CD8-positive, alpha-beta memory T cell (primary cell): ENCODE results near the gene PML. TPM values are rescaled to one million over a fixed set of nuclear protein-coding genes. Genes with fewer than 3 reads are reported as not detected.

Source experiments
- CTCF ChIA-PET: fragments of 350-600 bp; sonication (Branson Sonifier 250); formaldehyde crosslinking; loops from one replicate; lab custom pipeline; 2021; ENCODE audit warnings: antibody characterized with exemption; lab: Charles Lee
- POLR2A ChIA-PET: fragments of 350-600 bp; sonication (Branson Sonifier 250); formaldehyde crosslinking; loops from one replicate; lab custom pipeline; 2021; ENCODE audit warnings: antibody characterized with exemption; lab: Charles Lee
- DNase-seq, 5 donors: peaks; one replicate each; pipeline versions ENCODE4 v3.0.0 to v3.0.0-alpha.2; 2020 to 2022; ENCODE audit warnings: mixed read lengths in 1 of 5
- H3K27ac ChIP-seq: one replicate; pipeline ENCODE4 v1.7.0; 2013; ENCODE audit warnings: low read depth, mild to moderate bottlenecking, low read length, moderate library complexity
- H3K27me3 ChIP-seq: 2 replicates; pipeline ENCODE4 v1.7.0; 2013; ENCODE audit warnings: low read length, mild to moderate bottlenecking; ENCODE audit not compliant: insufficient read depth, poor library complexity, severe bottlenecking
- H3K36me3 ChIP-seq: 2 replicates; pipeline ENCODE4 v1.7.0; 2013; ENCODE audit warnings: mild to moderate bottlenecking, low read length, moderate library complexity; ENCODE audit not compliant: insufficient read depth
- H3K4me1 ChIP-seq: 2 replicates; pipeline ENCODE4 v1.7.0; 2013; ENCODE audit warnings: mild to moderate bottlenecking, low read length, moderate library complexity; ENCODE audit not compliant: insufficient read depth
- H3K4me3 ChIP-seq: 2 replicates; pipeline ENCODE4 v1.7.0; 2013; ENCODE audit warnings: mild to moderate bottlenecking, low read length
- H3K9me3 ChIP-seq: 2 replicates; pipeline ENCODE4 v1.7.0; 2013; ENCODE audit warnings: mild to moderate bottlenecking, low read length
- H3K27ac Mint-ChIP-seq, 8 donors: one replicate each; pipeline ENCODE4 v1.8.0; 2020 to 2021; ENCODE audit warnings: mixed read lengths in 8 of 8, mild to moderate bottlenecking in 6 of 8, inconsistent platforms in 3 of 8, moderate library complexity in 3 of 8
- H3K27me3 Mint-ChIP-seq, 2 donors: one replicate each; pipeline ENCODE4 v1.8.0; 2020 to 2021; ENCODE audit warnings: mixed read lengths in 2 of 2, mild to moderate bottlenecking in 1 of 2, moderate library complexity in 1 of 2
- H3K36me3 Mint-ChIP-seq, 3 donors: one replicate each; pipeline ENCODE4 v1.8.0; 2020 to 2021; ENCODE audit warnings: mixed read lengths in 3 of 3, inconsistent platforms in 1 of 3, mild to moderate bottlenecking in 1 of 3
- H3K4me1 Mint-ChIP-seq, 3 donors: one replicate each; pipeline ENCODE4 v1.8.0; 2020 to 2021; ENCODE audit warnings: mixed read lengths in 3 of 3, inconsistent platforms in 1 of 3, mild to moderate bottlenecking in 1 of 3
- H3K4me3 Mint-ChIP-seq, 7 donors: one replicate each; pipeline ENCODE4 v1.8.0; 2020 to 2021; ENCODE audit warnings: mixed read lengths in 7 of 7, mild to moderate bottlenecking in 6 of 7, moderate library complexity in 4 of 7, inconsistent platforms in 2 of 7
- H3K9me3 Mint-ChIP-seq, 5 donors: one replicate each; pipeline ENCODE4 v1.8.0; 2020 to 2022; ENCODE audit warnings: mixed read lengths in 5 of 5, mild to moderate bottlenecking in 3 of 5, moderate library complexity in 2 of 5, inconsistent platforms in 1 of 5
- polyA plus RNA-seq: library from polyadenylated mRNA; unstranded; fragments of 300-500 nt; fragmentation: Illumina TruSeq; gene quantifications from one replicate; pipeline ENCODE4 v1.2.3, GENCODE V29; 2021
- total RNA-seq, 2 experiments: library from RNA; stranded (reverse); gene quantifications; one replicate each; pipeline ENCODE4 v1.2.3, GENCODE V29; 2021

PML gene
- total and polyA plus RNA-seq, 3 experiments from 2014 or later: 32.3 to 37.4 (median 35.5) TPM

GRCh38 chr15:73987250-73987649, 7.3 kb upstream of the PML start:
- Mint-ChIP-seq H3K27ac (peak overlapping the region in 3 of 8 donors; percentile 30 to 80 (median 75)), H3K27me3 (no peaks in the 10 kb centered on the region), H3K9me3 (no peaks in the 10 kb centered on the region), H3K4me3 (peak overlapping the region in 1 of 7 donors; percentile 13), H3K36me3 (peaks cover 0 to 29% (median 13%) of the 10 kb centered on the region in 3 donors), H3K4me1 (peaks cover 5 to 13% (median 7%) of the 10 kb centered on the region in 3 donors)
- CTCF ChIA-PET: interaction anchor here (2.9 kb wide), 1 partner anchor 14 kb away, joined by 12 read pairs; no protein-coding TSS in a partner anchor
- POLR2A ChIA-PET: no interaction called here
- no peaks in the 10 kb centered on the region for H3K27me3 ChIP-seq
- H3K9me3 ChIP-seq: no peaks in the 10 kb centered on the region
- DNase-seq: no peak
- no peaks in the 10 kb centered on the region for H3K36me3 ChIP-seq
- no peak overlapping the region for H3K4me3 ChIP-seq
- H3K27ac ChIP-seq: no peak overlapping the region
- peaks cover 9% of the 10 kb centered on the region for H3K4me1 ChIP-seq

GRCh38 chr15:73987681-73988444, 6.7 kb upstream of the PML start:
- ChIA-PET POLR2A (no interaction called here), CTCF (interaction anchor here (1.6 to 2.9 kb wide), 2 partner anchors 13 to 15 kb away, joined by 5 to 12 read pairs; no protein-coding TSS in a partner anchor)
- Mint-ChIP-seq H3K4me3 (peak overlapping the region in 1 of 7 donors; percentile 18), H3K9me3 (no peaks in the 10 kb centered on the region), H3K27me3 (no peaks in the 10 kb centered on the region), H3K36me3 (peaks cover 0 to 27% (median 13%) of the 10 kb centered on the region in 3 donors), H3K27ac (peak overlapping the region in 2 of 8 donors; percentile 30 to 75), H3K4me1 (peaks cover 9 to 17% (median 14%) of the 10 kb centered on the region in 3 donors)
- Histone ChIP-seq H3K4me1 (peaks cover 15% of the 10 kb centered on the region), H3K27me3 (no peaks in the 10 kb centered on the region), H3K9me3 (no peaks in the 10 kb centered on the region), H3K27ac (no peak overlapping the region), H3K4me3 (no peak overlapping the region), H3K36me3 (no peaks in the 10 kb centered on the region)
- DNase-seq: no peak

- no peak for DNase-seq
- Histone ChIP-seq H3K9me3 (no peaks in the 10 kb centered on the region), H3K27ac (no peak overlapping the region), H3K4me1 (peaks cover 22% of the 10 kb centered on the region), H3K27me3 (no peaks in the 10 kb centered on the region), H3K36me3 (no peaks in the 10 kb centered on the region), H3K4me3 (no peak overlapping the region)
- CTCF ChIA-PET: interaction anchor here (0.9 to 2.9 kb wide), 3 partner anchors 10 to 15 kb away, joined by 4 to 12 read pairs (median 5); no protein-coding TSS in a partner anchor
- Mint-ChIP-seq H3K9me3 (no peaks in the 10 kb centered on the region), H3K27me3 (no peaks in the 10 kb centered on the region), H3K27ac (no peak overlapping the region), H3K36me3 (peaks cover 0 to 27% (median 13%) of the 10 kb centered on the region in 3 donors), H3K4me3 (no peak overlapping the region), H3K4me1 (peaks cover 11 to 21% (median 16%) of the 10 kb centered on the region in 3 donors)
- POLR2A ChIA-PET: no interaction called here
These were observed 6.0 kb upstream of the PML start for GRCh38 chr15:73988445-73988969.

GRCh38 chr15:73989001-73989798, 5.3 kb upstream of the PML start:
- H3K4me1 Mint-ChIP-seq: peaks cover 18 to 28% (median 23%) of the 10 kb centered on the region in 3 donors
- H3K4me1 ChIP-seq: peaks cover 28% of the 10 kb centered on the region
- ChIA-PET CTCF (interaction anchor here (0.9 to 2.9 kb wide), 3 partner anchors 11 to 16 kb away, joined by 4 to 12 read pairs (median 5); no protein-coding TSS in a partner anchor), POLR2A (no interaction called here)
- H3K36me3 ChIP-seq: no peaks in the 10 kb centered on the region
- H3K27me3 ChIP-seq: no peaks in the 10 kb centered on the region
- H3K27me3 Mint-ChIP-seq: no peaks in the 10 kb centered on the region
- no peak for DNase-seq
- no peaks in the 10 kb centered on the region for H3K9me3 ChIP-seq
- H3K9me3 Mint-ChIP-seq: no peaks in the 10 kb centered on the region
- H3K4me3 ChIP-seq: no peak overlapping the region
- peak overlapping the region in 1 of 7 donors; percentile 64 for H3K4me3 Mint-ChIP-seq
- H3K36me3 Mint-ChIP-seq: peaks cover 0 to 24% (median 11%) of the 10 kb centered on the region in 3 donors
- no peak overlapping the region for H3K27ac Mint-ChIP-seq
- H3K27ac ChIP-seq: no peak overlapping the region

GRCh38 chr15:73990250-73991005, 4.1 kb upstream of the PML start:
- Mint-ChIP-seq H3K9me3 (no peaks in the 10 kb centered on the region), H3K4me3 (peak overlapping the region in 6 of 7 donors; percentile 28 to 92 (median 80))
- POLR2A ChIA-PET: no interaction called here

GRCh38 chr15:73991260-73991659, 3.3 kb upstream of the PML start:
- Mint-ChIP-seq H3K4me1 (peaks cover 29 to 43% (median 38%) of the 10 kb centered on the region in 3 donors), H3K36me3 (peaks cover 0 to 23% (median 5%) of the 10 kb centered on the region in 3 donors), H3K27ac (peak overlapping the region in 3 of 8 donors; percentile 50 to 66 (median 57)), H3K27me3 (no peaks in the 10 kb centered on the region), H3K4me3 (peak overlapping the region; percentile 55 to 92 (median 79)), H3K9me3 (no peaks in the 10 kb centered on the region)
- POLR2A ChIA-PET: no interaction called here
- H3K4me1 ChIP-seq: peaks cover 31% of the 10 kb centered on the region
- CTCF ChIA-PET: interaction anchor here (1.2 to 6.3 kb wide), 3 partner anchors 13 to 19 kb away, joined by 3 to 34 read pairs (median 4); no protein-coding TSS in a partner anchor
- DNase-seq: no peak
- peak overlapping the region; percentile 69 for H3K4me3 ChIP-seq
- no peaks in the 10 kb centered on the region for H3K9me3 ChIP-seq
- H3K27ac ChIP-seq: peak overlapping the region; percentile 67
- no peaks in the 10 kb centered on the region for H3K36me3 ChIP-seq
- H3K27me3 ChIP-seq: no peaks in the 10 kb centered on the region

More at GRCh38 chr15:73990250-73991005, 4.1 kb upstream of the PML start:
- H3K36me3 Mint-ChIP-seq: peaks cover 0 to 25% (median 8%) of the 10 kb centered on the region in 3 donors
- no peaks in the 10 kb centered on the region for H3K27me3 Mint-ChIP-seq
- Histone ChIP-seq H3K4me1 (peaks cover 29% of the 10 kb centered on the region), H3K27ac (peak overlapping the region; percentile 67), H3K4me3 (no peak overlapping the region), H3K27me3 (no peaks in the 10 kb centered on the region), H3K9me3 (no peaks in the 10 kb centered on the region), H3K36me3 (no peaks in the 10 kb centered on the region)
- H3K27ac Mint-ChIP-seq: peak overlapping the region in 5 of 8 donors; percentile 12 to 88 (median 48)
- CTCF ChIA-PET: interaction anchor here (1.2 to 6.3 kb wide), 2 partner anchors 15 to 18 kb away, joined by 4 to 34 read pairs; no protein-coding TSS in a partner anchor
- H3K4me1 Mint-ChIP-seq: peaks cover 24 to 36% (median 30%) of the 10 kb centered on the region in 3 donors
- DNase-seq: no peak
